Measurements from ENCODE around the gene MYOM3. TPM values are rescaled to one million over a fixed set of nuclear protein-coding genes. Genes with fewer than 3 reads are reported as not detected.

The MYOM3 gene
- polyA plus RNA-seq, 1 experiment, result not detected

DNA sequence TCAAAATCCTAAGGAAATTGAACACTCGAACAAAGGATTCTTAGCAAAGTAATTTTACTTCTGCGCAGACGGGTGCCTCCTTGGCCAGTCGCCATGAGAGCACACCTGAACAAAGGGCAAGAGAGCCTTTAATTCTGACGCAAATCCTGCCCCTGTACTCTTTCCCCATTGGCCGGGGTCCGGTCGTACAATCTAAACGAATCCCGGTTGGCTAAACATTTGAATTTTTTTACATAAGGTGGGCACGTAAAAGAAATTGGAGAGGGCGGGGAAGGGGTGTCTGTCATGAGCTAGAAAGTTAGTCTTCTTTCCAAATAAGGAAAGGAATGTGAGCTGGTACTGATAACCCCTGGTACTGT is 39.2 kb upstream of the MYOM3 start:
- H3K27me3 ChIP-seq (ENCODE audit: control insufficient read depth, insufficient read depth, low read length), result peaks cover 40% of the 10 kb centered on the region
- ChIA-PET CTCF (interaction anchor here (0.6 to 2.3 kb wide), 18 partner anchors 8 to 484 kb away, joined by 3 to 63 read pairs (median 4); partner anchors contain the start of gene IL22RA1), POLR2A (no interaction called here)
- no peaks in the 10 kb centered on the region for H3K9me3 ChIP-seq (ENCODE audit: control insufficient read depth, insufficient read depth, low read length)
- TF ChIP-seq, protein P1, sequence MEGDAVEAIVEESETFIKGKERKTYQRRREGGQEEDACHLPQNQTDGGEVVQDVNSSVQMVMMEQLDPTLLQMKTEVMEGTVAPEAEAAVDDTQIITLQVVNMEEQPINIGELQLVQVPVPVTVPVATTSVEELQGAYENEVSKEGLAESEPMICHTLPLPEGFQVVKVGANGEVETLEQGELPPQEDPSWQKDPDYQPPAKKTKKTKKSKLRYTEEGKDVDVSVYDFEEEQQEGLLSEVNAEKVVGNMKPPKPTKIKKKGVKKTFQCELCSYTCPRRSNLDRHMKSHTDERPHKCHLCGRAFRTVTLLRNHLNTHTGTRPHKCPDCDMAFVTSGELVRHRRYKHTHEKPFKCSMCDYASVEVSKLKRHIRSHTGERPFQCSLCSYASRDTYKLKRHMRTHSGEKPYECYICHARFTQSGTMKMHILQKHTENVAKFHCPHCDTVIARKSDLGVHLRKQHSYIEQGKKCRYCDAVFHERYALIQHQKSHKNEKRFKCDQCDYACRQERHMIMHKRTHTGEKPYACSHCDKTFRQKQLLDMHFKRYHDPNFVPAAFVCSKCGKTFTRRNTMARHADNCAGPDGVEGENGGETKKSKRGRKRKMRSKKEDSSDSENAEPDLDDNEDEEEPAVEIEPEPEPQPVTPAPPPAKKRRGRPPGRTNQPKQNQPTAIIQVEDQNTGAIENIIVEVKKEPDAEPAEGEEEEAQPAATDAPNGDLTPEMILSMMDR (IDR thresholded peaks at IDR 0.05; ENCODE audit: low read depth, low read length), result no peak
- DNase-seq (ENCODE audit: low read depth, low spot score), result no peak
- H3K4me3 ChIP-seq (ENCODE audit: low read depth, low read length), result no peak overlapping the region
- H3K27ac ChIP-seq (ENCODE audit: low read depth, low read length), result no peak overlapping the region

DNA sequence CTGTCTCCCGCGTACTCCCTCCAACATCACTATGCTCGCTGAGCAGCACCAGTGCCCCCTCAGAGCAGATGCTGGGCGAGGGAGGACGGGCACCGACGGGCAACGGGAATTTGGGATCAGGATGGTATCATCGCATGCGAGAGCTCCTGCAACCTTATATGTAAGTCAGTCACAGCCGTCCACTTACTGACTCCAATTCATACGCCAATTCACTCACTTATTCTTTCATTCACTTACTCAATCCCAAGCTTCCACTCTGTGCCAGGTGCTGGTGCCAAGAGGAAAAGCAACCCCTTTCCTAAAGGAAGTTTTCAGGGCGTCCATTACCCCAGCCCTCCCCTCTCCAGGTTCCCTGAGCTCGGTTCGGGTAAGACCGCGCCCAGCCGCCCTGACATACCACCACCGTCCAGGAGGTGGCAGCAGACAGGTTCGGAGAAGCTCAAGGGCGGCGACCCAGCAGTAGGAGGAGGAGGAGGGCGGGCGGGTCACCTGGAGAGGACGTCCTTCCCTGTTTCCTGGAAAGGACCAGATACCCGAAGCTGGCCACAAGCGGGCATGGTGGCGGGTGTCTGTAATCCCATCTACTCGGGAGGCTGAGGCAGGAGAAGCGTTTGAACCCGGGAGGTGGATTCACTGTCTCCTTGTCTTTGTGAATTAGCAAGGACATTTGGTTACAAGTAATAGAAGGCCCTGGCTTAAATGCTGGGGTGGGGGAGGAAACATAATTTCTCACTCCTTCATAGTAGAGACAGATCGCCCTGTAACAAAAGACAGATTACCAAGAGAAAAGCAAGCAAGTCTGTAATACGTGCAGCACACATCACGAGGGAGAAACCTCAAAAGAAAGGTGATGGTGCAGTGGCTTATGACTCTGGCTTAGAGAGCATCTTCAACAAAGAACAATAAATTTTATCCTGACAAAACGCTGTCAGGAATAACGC is 38.6 kb upstream of the MYOM3 start:
- Histone ChIP-seq H3K27me3 (ENCODE audit: control insufficient read depth, insufficient read depth, low read length) (peaks cover 40% of the 10 kb centered on the region), H3K4me3 (ENCODE audit: low read depth, low read length) (0 out of 2 replicates have a peak overlapping the region, but pooled peaks have one; percentile 18), H3K9me3 (ENCODE audit: control insufficient read depth, insufficient read depth, low read length) (no peaks in the 10 kb centered on the region), H3K27ac (ENCODE audit: low read depth, low read length) (no peak overlapping the region)
- DNase-seq (ENCODE audit: low read depth, low spot score), result peak; percentile 21
- ChIA-PET POLR2A (no interaction called here), CTCF (interaction anchor here (0.6 to 2.3 kb wide), 50 partner anchors 9 to 986 kb away, joined by 3 to 63 read pairs (median 4); partner anchors contain the start of genes IFNLR1 and NIPAL3)
- TF ChIP-seq, protein P1 (IDR thresholded peaks at IDR 0.05; ENCODE audit: low read depth, low read length), result peak; percentile 76

DNA sequence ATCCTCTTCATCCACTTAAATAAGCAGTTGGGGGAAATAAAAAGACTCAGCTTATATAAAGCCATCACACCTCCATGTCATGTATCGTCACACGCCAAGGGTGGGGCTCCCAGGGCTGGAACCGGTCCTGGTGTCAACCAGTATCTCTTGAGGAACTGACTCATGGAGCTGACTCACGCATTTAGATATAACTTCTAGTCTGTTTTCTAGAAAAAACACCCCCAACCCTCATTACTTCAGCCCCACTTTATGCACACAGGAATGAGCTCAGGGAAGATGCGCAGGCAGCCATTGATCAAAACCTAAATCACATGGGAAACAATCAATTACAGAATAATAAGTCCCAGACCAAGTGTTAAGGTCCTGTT is 37.9 kb upstream of the MYOM3 start:
- POLR2A ChIA-PET, result no interaction called here
- Histone ChIP-seq H3K4me3 (ENCODE audit: low read depth, low read length) (no peak overlapping the region), H3K27ac (ENCODE audit: low read depth, low read length) (no peak overlapping the region), H3K9me3 (ENCODE audit: control insufficient read depth, insufficient read depth, low read length) (no peaks in the 10 kb centered on the region), H3K27me3 (ENCODE audit: control insufficient read depth, insufficient read depth, low read length) (peaks cover 40% of the 10 kb centered on the region)
- no peak for DNase-seq (ENCODE audit: low read depth, low spot score)
- CTCF ChIA-PET, result interaction anchor here (0.6 to 2.3 kb wide), 44 partner anchors 8 to 985 kb away, joined by 3 to 63 read pairs (median 4); partner anchors contain the start of genes IFNLR1 and NIPAL3
- TF ChIP-seq, protein P1 (IDR thresholded peaks at IDR 0.05; ENCODE audit: low read depth, low read length), result no peak

DNA sequence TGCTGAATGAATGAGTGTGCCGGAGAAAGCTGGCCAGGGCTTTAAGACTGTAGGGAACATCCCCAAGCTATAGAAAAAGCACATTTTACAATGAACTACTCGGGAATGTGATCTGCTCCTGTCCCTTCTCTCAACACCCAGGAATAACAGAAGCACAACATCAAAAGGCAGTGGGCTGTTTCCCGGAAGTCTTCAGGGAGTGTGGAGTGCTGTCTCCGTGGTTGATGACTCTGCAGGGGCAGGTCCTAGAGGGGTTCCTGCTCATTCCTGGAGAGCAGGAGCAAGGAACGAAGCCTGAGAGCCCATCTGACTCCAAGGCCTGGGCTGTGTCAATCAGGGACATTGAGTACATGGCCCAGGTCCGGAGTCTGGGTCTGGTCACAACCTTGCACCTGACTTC is 35.9 kb upstream of the MYOM3 start:
- Histone ChIP-seq H3K27ac (ENCODE audit: low read depth, low read length) (no peak overlapping the region), H3K27me3 (ENCODE audit: control insufficient read depth, insufficient read depth, low read length) (peaks cover 45% of the 10 kb centered on the region), H3K9me3 (ENCODE audit: control insufficient read depth, insufficient read depth, low read length) (no peaks in the 10 kb centered on the region), H3K4me3 (ENCODE audit: low read depth, low read length) (no peak overlapping the region)
- no peak for DNase-seq (ENCODE audit: low read depth, low spot score)
- CTCF ChIA-PET, result interaction anchor here (0.6 kb wide), 1 partner anchor 493 kb away, joined by 3 read pairs; no protein-coding TSS in a partner anchor
- TF ChIP-seq, protein P1 (IDR thresholded peaks at IDR 0.05; ENCODE audit: low read depth, low read length), result no peak
- POLR2A ChIA-PET, result no interaction called here

DNA sequence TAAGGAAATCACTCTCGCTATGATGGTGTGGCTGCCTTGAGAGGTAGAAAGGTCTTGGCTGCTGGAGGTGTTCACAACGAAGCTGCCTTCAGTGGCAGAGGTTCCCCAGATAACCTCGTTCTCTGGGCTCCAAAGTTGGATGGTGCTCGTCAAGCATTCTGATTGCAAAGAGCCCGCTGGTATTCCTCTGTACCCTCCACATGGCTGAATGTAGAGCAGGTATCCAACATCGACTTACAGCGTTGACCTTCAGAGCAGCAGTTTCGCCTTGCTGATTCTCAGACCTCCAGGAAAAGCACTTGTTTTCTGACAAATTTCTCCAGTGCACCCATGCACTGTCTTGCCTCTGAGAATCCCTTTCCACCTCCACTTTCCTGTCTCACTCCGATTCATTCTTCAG is 35.3 kb upstream of the MYOM3 start:
- no peak for DNase-seq (ENCODE audit: low read depth, low spot score)
- Histone ChIP-seq H3K27ac (ENCODE audit: low read depth, low read length) (no peak overlapping the region), H3K9me3 (ENCODE audit: control insufficient read depth, insufficient read depth, low read length) (no peaks in the 10 kb centered on the region), H3K27me3 (ENCODE audit: control insufficient read depth, insufficient read depth, low read length) (peaks cover 45% of the 10 kb centered on the region), H3K4me3 (ENCODE audit: low read depth, low read length) (no peak overlapping the region)
- TF ChIP-seq, protein P1 (IDR thresholded peaks at IDR 0.05; ENCODE audit: low read depth, low read length), result no peak
- ChIA-PET CTCF (no interaction called here), POLR2A (no interaction called here)
